IMR-90 (cell line): ENCODE measurements around the gene RIMS3. TPM values are rescaled to one million over a fixed set of nuclear protein-coding genes. Genes with fewer than 3 reads are reported as not detected.

Experiments
- ATAC-seq: fragments of 200-7000 bp; cut with Tn5 transposase; 2 replicates; pipeline ENCODE4 v1.9.1; 2020; ENCODE audit warnings: low read depth, mild to moderate bottlenecking, moderate library complexity
- BruUV-seq: library from RNA; stranded (reverse); fragments of 400-500 nt; replicated peaks from 2 replicates; lab custom pipeline; 2021; lab: Mats Ljungman, UMichigan
- CTCF ChIA-PET: fragments of 300-600 bp; formaldehyde crosslinking; extraction: SDS; loops from one replicate; lab custom pipeline; 2021; ENCODE audit warnings: antibody characterized with exemption; lab: Yijun Ruan, JAX
- POLR2A ChIA-PET: fragments of 300-600 bp; sonication (Branson Sonifier 250); formaldehyde crosslinking; loops from one replicate; lab custom pipeline; 2022; ENCODE audit warnings: antibody characterized with exemption; ENCODE audit not compliant: unreplicated experiment; lab: Charles Lee
- DNase-seq: peaks from one replicate; pipeline ENCODE4 v3.0.0; 2013
- H2AFZ ChIP-seq: replicated peaks from 2 replicates; pipeline ENCODE3; 2013; ENCODE audit warnings: low read length, mild to moderate bottlenecking; ENCODE audit not compliant: poor library complexity
- H2AK5ac ChIP-seq: 2 replicates; pipeline ENCODE4 v1.6.1; 2013; ENCODE audit warnings: low read depth, low read length, inconsistent platforms
- H2AK9ac ChIP-seq: replicated peaks from 2 replicates; pipeline ENCODE3; 2013; ENCODE audit warnings: mild to moderate bottlenecking, low read depth, low read length, moderate library complexity; ENCODE audit not compliant: poor library complexity
- H2BK120ac ChIP-seq: 2 replicates; pipeline ENCODE4 v1.6.1; 2013; ENCODE audit warnings: low read depth, low read length, inconsistent platforms
- H2BK15ac ChIP-seq: 3 replicates; pipeline ENCODE4 v1.6.1; 2013; ENCODE audit warnings: low read depth, low read length, inconsistent platforms
- H2BK20ac ChIP-seq: 2 replicates; pipeline ENCODE4 v1.6.1; 2013; ENCODE audit warnings: low read depth, mild to moderate bottlenecking, inconsistent platforms, low read length, moderate library complexity
- H2BK5ac ChIP-seq: 2 replicates; pipeline ENCODE4 v1.6.1; 2013; ENCODE audit warnings: mild to moderate bottlenecking, low read depth, low read length, inconsistent platforms; ENCODE audit not compliant: poor library complexity, severe bottlenecking
- H3K14ac ChIP-seq: replicated peaks from 2 replicates; pipeline ENCODE4 v1.6.1; 2013; ENCODE audit warnings: low read depth, low read length, inconsistent platforms
- H3K18ac ChIP-seq: 2 replicates; pipeline ENCODE4 v1.6.1; 2013; ENCODE audit warnings: low read depth, low read length, control low read depth
- H3K23ac ChIP-seq: 2 replicates; pipeline ENCODE4 v1.6.1; 2013; ENCODE audit warnings: low read depth, low read length, inconsistent platforms
- H3K27ac ChIP-seq: 2 replicates; pipeline ENCODE4 v1.5.1; 2013; ENCODE audit warnings: mild to moderate bottlenecking, control low read depth, low read length; ENCODE audit not compliant: insufficient read depth
- H3K27me3 ChIP-seq: 2 replicates; pipeline ENCODE4 v1.6.1; 2013; ENCODE audit warnings: low read length; ENCODE audit not compliant: control insufficient read depth, insufficient read depth
- H3K36me3 ChIP-seq: 2 replicates; pipeline ENCODE4 v1.6.1; 2013; ENCODE audit warnings: low read length, mixed read lengths; ENCODE audit not compliant: control insufficient read depth, insufficient read depth
- H3K4ac ChIP-seq: 2 replicates; pipeline ENCODE4 v1.6.1; 2013; ENCODE audit warnings: low read depth, low read length, inconsistent platforms
- H3K4me1 ChIP-seq: 2 replicates; pipeline ENCODE4 v1.6.1; 2013; ENCODE audit warnings: low read length, mixed read lengths; ENCODE audit not compliant: control insufficient read depth, insufficient read depth
- H3K4me2 ChIP-seq: 2 replicates; pipeline ENCODE4 v1.6.1; 2013; ENCODE audit warnings: low read depth, mild to moderate bottlenecking, control low read depth, low read length, moderate library complexity
- H3K4me3 ChIP-seq: 2 replicates; pipeline ENCODE4 v1.5.1; 2013; ENCODE audit warnings: low read depth, mild to moderate bottlenecking, control low read depth, low read length, moderate library complexity; ENCODE audit not compliant: insufficient read depth
- H3K56ac ChIP-seq: 2 replicates; pipeline ENCODE4 v1.6.1; 2013; ENCODE audit warnings: low read length, inconsistent platforms; ENCODE audit not compliant: insufficient read depth; ENCODE audit errors: extremely low read depth
- H3K79me1 ChIP-seq, 2 experiments: 2 replicates each; pipeline ENCODE4 v1.6.1; 2013; ENCODE audit warnings: low read length in 2 of 2, inconsistent platforms in 1 of 2, low read depth in 1 of 2
- H3K9ac ChIP-seq: 2 replicates; pipeline ENCODE4 v1.6.1; 2013; ENCODE audit warnings: low read depth, low read length, control low read depth
- H3K9me1 ChIP-seq: 2 replicates; pipeline ENCODE4 v1.6.1; 2013; ENCODE audit warnings: low read length, inconsistent platforms; ENCODE audit not compliant: insufficient read depth
- H3K9me3 ChIP-seq: 2 replicates; pipeline ENCODE4 v1.6.1; 2013; ENCODE audit warnings: low read length; ENCODE audit not compliant: control insufficient read depth, insufficient read depth
- H4K20me1 ChIP-seq: 2 replicates; pipeline ENCODE4 v1.6.1; 2013; ENCODE audit warnings: low read length, inconsistent platforms; ENCODE audit not compliant: insufficient read depth
- H4K5ac ChIP-seq: 2 replicates; pipeline ENCODE4 v1.6.1; 2013; ENCODE audit warnings: mild to moderate bottlenecking, low read depth, low read length, control low read depth
- H4K8ac ChIP-seq, 2 experiments: 2 replicates each; pipeline ENCODE4 v1.6.1; 2013; ENCODE audit warnings: low read depth in 2 of 2, low read length in 2 of 2, control low read depth in 1 of 2, inconsistent platforms in 1 of 2
- H4K91ac ChIP-seq: 2 replicates; pipeline ENCODE4 v1.6.1; 2013; ENCODE audit warnings: low read depth, low read length, inconsistent platforms; ENCODE audit not compliant: insufficient read depth
- MAFK ChIP-seq: IDR thresholded peaks from 2 replicates; pipeline ENCODE4 v1.6.1; 2012; ENCODE audit warnings: low read depth, low read length, improper control_type of control experiment
- POLR2A ChIP-seq: IDR thresholded peaks from 2 replicates; pipeline ENCODE4 v1.6.1; 2012; ENCODE audit warnings: mild to moderate bottlenecking, low read depth, low read length
- WGBS, 2 experiments: methylation state at CpG; one replicate each; pipeline versions ENCODE4 v1.1.5 to v1.1.7; 2013; ENCODE audit warnings: missing lambda C conversion rate in 2 of 2; ENCODE audit not compliant: insufficient read length in 1 of 2; ENCODE audit errors: extremely low coverage in 2 of 2; 5-methylcytosine and 5-hydroxymethylcytosine counted together
- dilution Hi-C: fragments of 300-500 bp; cut with HindIII; formaldehyde crosslinking; loops from one replicate; pipeline ENCODE4 v1.14.3; 2018; ENCODE audit warnings: low sequenced_read_pairs; ENCODE audit not compliant: unreplicated experiment
- in situ Hi-C: fragments of 300-500 bp; cut with MboI; formaldehyde crosslinking; loops from 3 replicates; pipeline ENCODE4 v1.14.3; 2019; ENCODE audit warnings: low sequenced_read_pairs, inconsistent platforms, mixed read lengths
- intact Hi-C: fragments of 100-400 bp; cut with micrococcal nuclease; formaldehyde crosslinking; loops from 2 replicates; pipeline ENCODE4 v1.10.0; 2022
- polyA plus RNA-seq, 3 experiments: library from polyadenylated mRNA; depleted of rRNA; stranded (reverse); fragments of >200 nt; gene quantifications; 2 replicates each; pipeline ENCODE4 v1.2.3, GENCODE V29; 2012; ENCODE audit warnings: low replicate concordance in 1 of 3
- total RNA-seq: library from RNA; depleted of rRNA; stranded (reverse); fragments of >200 nt; gene quantifications from 2 replicates; pipeline ENCODE4 v1.2.3, GENCODE V29; 2012

RIMS3 gene
- total and polyA plus RNA-seq, 2 of the 4 experiments (the other 2 are of a cell fraction): 0.10 to 0.36 TPM

DNA sequence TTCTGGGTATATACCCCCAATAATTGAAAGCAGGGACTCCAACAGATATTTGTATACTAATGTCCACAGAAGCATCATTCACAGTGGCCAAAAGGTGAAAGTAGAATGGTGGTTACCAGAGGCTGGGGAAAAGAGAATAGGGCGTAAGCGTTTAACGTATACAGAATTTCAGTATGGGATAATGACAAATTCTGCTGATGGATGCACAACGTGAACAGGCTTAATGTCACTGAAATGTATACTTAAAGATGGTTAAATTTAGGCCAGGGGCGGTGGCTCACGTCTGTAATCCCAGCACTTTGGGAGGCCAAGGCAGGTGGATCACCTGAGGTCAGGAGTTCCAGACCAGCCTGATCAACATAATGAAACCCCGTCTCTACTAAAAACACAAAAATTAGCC, 21.6 kb upstream of the RIMS3 start:
- Histone ChIP-seq H2BK5ac (no peak overlapping the region), H3K9me3 (no peaks in the 10 kb centered on the region; the same call in 1 of the 2 replicates), H3K9me1 (no peaks in the 10 kb centered on the region; the same call in 1 of the 2 replicates), H4K91ac (no peak overlapping the region), H3K23ac (no peak overlapping the region), H3K18ac (no peak overlapping the region), H3K27me3 (no peaks in the 10 kb centered on the region), H2BK15ac (no peak overlapping the region), H2AK5ac (no peak overlapping the region), H3K36me3 (peaks cover 2% of the 10 kb centered on the region; the same call in 1 of the 2 replicates), H4K20me1 (peaks cover 3% of the 10 kb centered on the region; the same call in 1 of the 2 replicates), H3K4me2 (no peak overlapping the region), H3K79me1 (peaks cover 17 to 20% of the 10 kb centered on the region in 2 experiments; a peak in 3 of 4 replicates), H3K9ac (no peak overlapping the region), H2BK120ac (no peak overlapping the region), H4K5ac (no peak overlapping the region), H3K14ac (no peak overlapping the region), H3K4ac (no peak overlapping the region), H3K27ac (no peak overlapping the region), H3K56ac (no peak overlapping the region), H3K4me3 (no peak overlapping the region), H2BK20ac (no peak overlapping the region), H2AFZ (no peak overlapping the region), H2AK9ac (no peak overlapping the region), H3K4me1 (no peaks in the 10 kb centered on the region), H4K8ac (no peak overlapping the region)
- dilution Hi-C loops: no loop called here
- ATAC-seq (no peak), DNase-seq (no peak)
- no peak for TF ChIP-seq POLR2A
- TF ChIP-seq MAFK: peak; percentile 39
- POLR2A ChIA-PET: no interaction called here
- intact Hi-C loops: no loop called here
- in situ Hi-C loops: no loop called here
- CTCF ChIA-PET: no interaction called here
- BruUV-seq: no TSS peak
- WGBS, 2 experiments: 100% methylated on average over 3 of the region's 7 CpGs; no CpG with 5 or more reads in 1 of the 2 experiments
